ENCODE results near the gene M1AP. TPM values are rescaled to one million over a fixed set of nuclear protein-coding genes. Genes with fewer than 3 reads are reported as not detected.

The M1AP gene
- polyA plus RNA-seq, 3 donors = 1.00 to 4.6 (median 1.8) TPM

DNA sequence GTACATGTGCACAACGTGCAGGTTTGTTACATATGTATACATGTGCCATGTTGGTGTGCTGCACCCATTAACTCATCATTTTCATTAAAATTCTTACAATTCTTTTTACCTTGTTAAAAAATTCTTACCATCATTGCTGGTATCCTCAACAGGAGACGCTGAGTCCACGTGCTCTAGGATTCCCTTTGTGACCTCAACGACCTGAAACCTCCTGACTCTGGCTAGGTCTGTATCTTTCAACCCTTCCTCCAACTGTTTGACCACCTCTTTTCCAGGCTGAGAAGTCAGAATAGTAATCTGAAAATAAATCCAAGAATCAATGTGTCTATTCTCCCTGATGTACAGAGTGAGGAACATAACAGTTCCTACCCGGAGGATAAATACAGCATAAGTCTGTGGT lies 41.2 kb downstream of the M1AP start:
- H2AFZ ChIP-seq (ENCODE audit: insufficient read depth, low read depth, low read length, poor library complexity, severe bottlenecking) = no peak overlapping the region
- H3K36me3 ChIP-seq (replicated peaks in 1 of 2; ENCODE audit: control insufficient read depth in 1 of 2, insufficient read depth in 2 of 2, low read length in 2 of 2) = no peaks in the 10 kb centered on the region
- H3K36me3 Mint-ChIP-seq = no peaks in the 10 kb centered on the region
- H3K9ac ChIP-seq (ENCODE audit: insufficient read depth, low read length, poor library complexity, severe bottlenecking) = no peak overlapping the region
- peaks cover 0 to 2% of the 10 kb centered on the region in 2 donors for H3K27me3 ChIP-seq (ENCODE audit: control insufficient read depth in 2 of 2, insufficient read depth in 2 of 2, low read length in 2 of 2)
- no peaks in the 10 kb centered on the region for H4K20me1 ChIP-seq (ENCODE audit: insufficient read depth, low read length)
- H3K4me3 Mint-ChIP-seq = no peak overlapping the region
- peaks cover 3% of the 10 kb centered on the region for H3K4me1 Mint-ChIP-seq
- H3K4me3 ChIP-seq (replicated peaks in 1 of 3; ENCODE audit: low read depth in 2 of 3, low read length in 3 of 3) = no peak overlapping the region
- intact Hi-C loops (cut with micrococcal nuclease) = no loop called here
- H3K27ac Mint-ChIP-seq = no peak overlapping the region
- no peak overlapping the region for H3K4me2 ChIP-seq (replicated peaks; ENCODE audit: extremely low read depth, low read length, poor library complexity, severe bottlenecking)
- H3K27me3 Mint-ChIP-seq (ENCODE audit: low read depth in 3 of 3) = peaks cover 6 to 26% (median 18%) of the 10 kb centered on the region in 3 donors
- no peaks in the 10 kb centered on the region for H3K9me3 ChIP-seq (replicated peaks in 1 of 2; ENCODE audit: control insufficient read depth in 1 of 2, insufficient read depth in 1 of 2, low read length in 2 of 2)
- H3K79me2 ChIP-seq (ENCODE audit: insufficient read depth, low read length) = no peaks in the 10 kb centered on the region
- DNase-seq = no peak
- peaks cover 0 to 7% (median 3%) of the 10 kb centered on the region in 7 donors for H3K9me3 Mint-ChIP-seq
- WGBS (ENCODE audit: insufficient coverage) = 100% methylated on average over 1 of the region's 5 CpGs
- TF ChIP-seq, protein P1, sequence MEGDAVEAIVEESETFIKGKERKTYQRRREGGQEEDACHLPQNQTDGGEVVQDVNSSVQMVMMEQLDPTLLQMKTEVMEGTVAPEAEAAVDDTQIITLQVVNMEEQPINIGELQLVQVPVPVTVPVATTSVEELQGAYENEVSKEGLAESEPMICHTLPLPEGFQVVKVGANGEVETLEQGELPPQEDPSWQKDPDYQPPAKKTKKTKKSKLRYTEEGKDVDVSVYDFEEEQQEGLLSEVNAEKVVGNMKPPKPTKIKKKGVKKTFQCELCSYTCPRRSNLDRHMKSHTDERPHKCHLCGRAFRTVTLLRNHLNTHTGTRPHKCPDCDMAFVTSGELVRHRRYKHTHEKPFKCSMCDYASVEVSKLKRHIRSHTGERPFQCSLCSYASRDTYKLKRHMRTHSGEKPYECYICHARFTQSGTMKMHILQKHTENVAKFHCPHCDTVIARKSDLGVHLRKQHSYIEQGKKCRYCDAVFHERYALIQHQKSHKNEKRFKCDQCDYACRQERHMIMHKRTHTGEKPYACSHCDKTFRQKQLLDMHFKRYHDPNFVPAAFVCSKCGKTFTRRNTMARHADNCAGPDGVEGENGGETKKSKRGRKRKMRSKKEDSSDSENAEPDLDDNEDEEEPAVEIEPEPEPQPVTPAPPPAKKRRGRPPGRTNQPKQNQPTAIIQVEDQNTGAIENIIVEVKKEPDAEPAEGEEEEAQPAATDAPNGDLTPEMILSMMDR (IDR thresholded peaks at IDR 0.05) = no peak
- no peak overlapping the region for H3K27ac ChIP-seq (ENCODE audit: low read depth in 1 of 2, low read length in 2 of 2)
- H3K4me1 ChIP-seq (ENCODE audit: control insufficient read depth in 1 of 2, insufficient read depth in 2 of 2, low read length in 2 of 2) = peaks cover 0 to 5% of the 10 kb centered on the region in 2 donors

DNA sequence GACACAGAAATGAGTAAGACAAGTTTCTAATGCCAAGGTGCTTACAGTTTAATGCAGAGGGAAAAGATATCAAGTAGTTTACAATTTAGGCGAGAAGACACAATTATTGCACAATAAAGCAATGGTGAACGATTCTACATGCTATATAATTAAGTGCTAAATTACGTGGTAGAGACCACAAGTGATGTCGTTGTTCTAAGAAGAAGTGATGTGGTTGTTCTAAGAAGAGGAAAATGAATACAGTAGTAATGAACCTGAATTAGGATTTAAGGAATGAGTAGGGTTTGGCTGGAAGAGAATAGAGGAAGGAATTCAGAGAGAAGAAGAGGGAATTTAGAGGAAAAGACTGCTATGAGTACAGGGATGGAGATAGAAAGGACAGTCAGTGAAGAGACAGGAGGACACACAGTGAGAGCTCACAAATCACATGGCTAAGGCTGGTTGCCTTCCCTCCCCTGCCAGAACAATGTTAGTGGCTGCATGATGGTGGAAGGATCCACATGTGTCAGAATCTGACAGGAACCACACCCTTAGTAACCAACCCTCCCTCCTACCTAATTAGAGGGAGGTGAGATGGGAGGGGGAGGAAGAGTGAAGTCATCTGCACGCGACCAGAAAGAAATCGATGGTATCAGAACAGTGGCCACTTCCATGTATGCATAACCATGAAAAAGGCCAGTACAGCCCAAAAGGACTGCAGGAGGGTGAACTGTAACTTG lies 44.7 kb downstream of the M1AP start:
- H3K4me3 Mint-ChIP-seq = no peak overlapping the region
- intact Hi-C loops (cut with micrococcal nuclease) = no loop called here
- 52% methylated on average over 3 of the region's 7 CpGs for WGBS (ENCODE audit: insufficient coverage)

More for the DNA sequence above, 44.7 kb downstream of the M1AP start:
- Histone ChIP-seq H3K4me1 (ENCODE audit: control insufficient read depth in 1 of 2, insufficient read depth in 2 of 2, low read length in 2 of 2) (peaks cover 0 to 5% of the 10 kb centered on the region in 2 donors), H2AFZ (ENCODE audit: insufficient read depth, low read depth, low read length, poor library complexity, severe bottlenecking) (no peak overlapping the region), H3K4me2 (replicated peaks; ENCODE audit: extremely low read depth, low read length, poor library complexity, severe bottlenecking) (no peak overlapping the region), H3K27me3 (ENCODE audit: control insufficient read depth in 2 of 2, insufficient read depth in 2 of 2, low read length in 2 of 2) (peaks cover 0 to 4% of the 10 kb centered on the region in 2 donors), H3K9ac (ENCODE audit: insufficient read depth, low read length, poor library complexity, severe bottlenecking) (no peak overlapping the region), H3K27ac (ENCODE audit: low read depth in 1 of 2, low read length in 2 of 2) (no peak overlapping the region), H3K4me3 (replicated peaks in 1 of 3; ENCODE audit: low read depth in 2 of 3, low read length in 3 of 3) (no peak overlapping the region), H4K20me1 (ENCODE audit: insufficient read depth, low read length) (no peaks in the 10 kb centered on the region), H3K36me3 (replicated peaks in 1 of 2; ENCODE audit: control insufficient read depth in 1 of 2, insufficient read depth in 2 of 2, low read length in 2 of 2) (no peaks in the 10 kb centered on the region), H3K79me2 (ENCODE audit: insufficient read depth, low read length) (no peaks in the 10 kb centered on the region), H3K9me3 (replicated peaks in 1 of 2; ENCODE audit: control insufficient read depth in 1 of 2, insufficient read depth in 1 of 2, low read length in 2 of 2) (no peaks in the 10 kb centered on the region)
- H3K36me3 Mint-ChIP-seq = no peaks in the 10 kb centered on the region
- DNase-seq = no peak
- H3K4me1 Mint-ChIP-seq = peaks cover 3% of the 10 kb centered on the region
- H3K27me3 Mint-ChIP-seq (ENCODE audit: low read depth in 3 of 3) = peaks cover 6 to 23% (median 12%) of the 10 kb centered on the region in 3 donors
- no peak overlapping the region for H3K27ac Mint-ChIP-seq
- TF ChIP-seq, protein P1 (IDR thresholded peaks at IDR 0.05) = no peak
- peaks cover 0 to 2% (median 0%) of the 10 kb centered on the region in 7 donors for H3K9me3 Mint-ChIP-seq

Data from CD14-positive monocyte (primary cell).